H1 (cell line): ENCODE data around the gene MINDY1. TPM values are rescaled to one million over a fixed set of nuclear protein-coding genes. Genes with fewer than 3 reads are reported as not detected.

Source experiments
- BRCA1 ChIP-seq: IDR thresholded peaks from 2 replicates; pipeline ENCODE4 v1.6.1; 2012; ENCODE audit warnings: low read depth, low read length, improper control_type of control experiment
- CHD2 ChIP-seq: IDR thresholded peaks from 2 replicates; pipeline ENCODE4 v1.6.1; 2012; ENCODE audit warnings: low read length, improper control_type of control experiment
- EP300 ChIP-seq, 2 experiments: IDR thresholded peaks; 1 replicate in 1 of 2; 2 replicates in 1 of 2; pipeline ENCODE4 v1.6.1; 2011 to 2012; ENCODE audit warnings: low read depth in 2 of 2, low read length in 2 of 2, mild to moderate bottlenecking in 2 of 2, borderline replicate concordance in 1 of 2, inconsistent platforms in 1 of 2, moderate library complexity in 1 of 2
- SIN3A ChIP-seq, 2 experiments: IDR thresholded peaks in 1 of 2; conservative IDR thresholded peaks in 1 of 2; 2 replicates each; pipeline ENCODE4 v1.6.1; 2011 to 2012; ENCODE audit warnings: low read length in 2 of 2, improper control_type of control experiment in 1 of 2, low read depth in 1 of 2, mild to moderate bottlenecking in 1 of 2
- SUZ12 ChIP-seq: fragments of 200-600 bp; sonication (generic); IDR thresholded peaks from 2 replicates; pipeline ENCODE4 v1.6.1; 2012; ENCODE audit warnings: mild to moderate bottlenecking, inconsistent platforms, low read length, moderate library complexity, mixed read lengths
- TAF7 ChIP-seq: optimal IDR thresholded peaks from 2 replicates; pipeline ENCODE3; 2011; ENCODE audit warnings: low read depth, mild to moderate bottlenecking, inconsistent platforms, low read length, moderate library complexity, borderline replicate concordance
- ZNF274 ChIP-seq: IDR thresholded peaks from 2 replicates; pipeline ENCODE4 v1.7.0; 2012; ENCODE audit warnings: low read length, borderline replicate concordance; ENCODE audit errors: extremely low read depth
- polyA plus RNA-seq, 7 experiments: library from polyadenylated mRNA; depleted of rRNA in 3 of 7; stranded (reverse) in 5 of 7; unstranded in 2 of 7; fragments of >200 nt in 5 of 7; fragments of 200-250 nt in 2 of 7; gene quantifications; 1 replicate in 5 of 7; 2 replicates in 1 of 7; 4 replicates in 1 of 7; pipeline versions ENCODE4 v1.2.1 to v1.2.3, GENCODE V29; 2011 to 2013; ENCODE audit warnings: missing spikeins in 2 of 7, mixed read lengths in 2 of 7
- total RNA-seq: library from RNA; stranded (reverse); fragmentation: NEBNext Ultra II Directional; extraction: Animal tissue kit (Norgen Biotek cat#: 25700); gene quantifications from 2 replicates; pipeline ENCODE4 v1.2.1, GENCODE V29; 2021
- TF ChIP-seq, protein P1 (sequence below): IDR thresholded peaks from 2 replicates; pipeline ENCODE4 v1.6.1; 2011; ENCODE audit warnings: low read depth, mild to moderate bottlenecking, low read length; ENCODE audit not compliant: insufficient read depth

MINDY1 gene
- total and polyA plus RNA-seq, 2 of the 8 experiments (the other 6 are each of a cell fraction or from before 2014, with no cell fraction given) = 10.3 to 11.4 TPM

DNA sequence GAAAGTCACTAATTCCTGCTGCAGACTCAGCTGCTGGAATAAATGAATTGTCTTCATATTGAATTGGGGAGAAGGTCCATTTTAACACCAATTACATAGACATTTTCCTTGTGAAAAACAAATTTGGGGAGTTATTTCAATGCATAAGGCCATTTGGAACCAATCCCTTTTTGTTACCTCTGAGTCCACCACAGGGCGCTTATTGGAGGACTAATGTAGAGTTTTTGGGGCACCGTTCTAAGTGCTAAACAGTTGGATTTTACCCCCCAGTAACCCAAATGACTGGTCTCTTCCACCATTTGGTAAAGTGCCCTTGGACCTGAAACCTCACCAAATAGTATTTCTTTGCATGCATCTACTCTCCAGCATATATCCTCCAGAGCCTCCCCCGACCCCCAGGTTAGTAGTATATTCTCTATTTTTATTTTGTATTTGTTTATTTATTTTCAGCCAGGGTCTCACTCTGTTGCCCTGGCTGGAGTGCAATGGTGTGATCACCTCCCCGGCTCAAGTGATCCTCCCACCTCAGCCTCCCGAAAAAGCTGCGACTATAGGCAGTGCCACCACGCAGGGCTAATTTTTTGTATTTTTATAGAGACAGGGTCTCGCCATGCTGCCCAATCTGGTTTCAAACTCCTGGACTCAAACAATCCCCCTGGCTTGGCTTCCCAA is 3.1 kb upstream of the MINDY1 start (continued):
- TF ChIP-seq SUZ12 (no peak), CHD2 (no peak), BRCA1 (no peak), ZNF274 (no peak), SIN3A (conservative IDR thresholded peaks at IDR 0.05 in 1 of 2, IDR thresholded peaks at IDR 0.05 in 1 of 2; ENCODE audit: low read depth in 1 of 2, low read length in 2 of 2) (no peak), TAF7 (no peak), EP300 (IDR thresholded peaks at IDR 0.05; ENCODE audit: borderline replicate concordance in 1 of 2, low read depth in 2 of 2, low read length in 2 of 2) (no peak)
- TF ChIP-seq, protein P1, sequence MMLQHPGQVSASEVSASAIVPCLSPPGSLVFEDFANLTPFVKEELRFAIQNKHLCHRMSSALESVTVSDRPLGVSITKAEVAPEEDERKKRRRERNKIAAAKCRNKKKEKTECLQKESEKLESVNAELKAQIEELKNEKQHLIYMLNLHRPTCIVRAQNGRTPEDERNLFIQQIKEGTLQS = no peak
